Measurements from ENCODE around the gene SNX32.
"Not testable (repeated sequence)": the region's sequence is repeated elsewhere in the genome, so short reads cannot be mapped to it uniquely, and the experiment has no call there.

SNX32 gene

DNA sequence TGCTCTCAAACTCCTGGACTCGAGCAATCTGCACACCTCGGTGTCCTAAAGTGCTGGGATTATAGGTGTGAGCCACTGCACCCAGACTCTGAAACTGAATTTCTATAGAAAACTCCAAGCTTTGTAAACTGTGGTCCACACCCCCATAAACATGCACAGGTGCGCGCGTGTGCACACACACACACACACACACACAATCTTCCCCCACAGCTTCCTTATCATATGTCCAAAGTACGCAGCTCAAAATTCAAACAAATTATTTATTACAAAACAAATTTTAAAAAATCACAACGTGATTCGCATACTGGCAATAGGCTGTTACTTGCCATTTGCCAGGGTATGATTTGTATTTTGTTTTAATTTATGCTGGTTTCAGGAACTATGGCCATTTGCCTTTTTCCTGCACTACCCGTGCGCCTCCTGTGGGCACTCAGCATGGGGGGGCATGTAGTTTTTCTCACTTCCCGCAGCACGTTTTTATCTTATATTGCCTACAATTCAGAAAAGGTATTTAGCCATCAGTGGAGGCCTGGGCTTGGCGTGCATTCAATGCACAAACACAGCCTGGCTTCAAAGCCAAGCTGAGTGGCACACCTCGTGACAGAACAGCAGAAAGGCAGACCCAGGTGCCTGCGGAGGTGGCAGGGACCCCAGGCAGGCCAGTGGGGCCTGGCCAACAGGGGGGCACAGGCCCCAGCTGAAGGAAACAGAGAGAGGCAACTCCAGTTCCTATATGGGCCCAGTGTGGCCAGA, 10.8 kb upstream of the SNX32 start:
- Mint-ChIP-seq H3K36me3 (ENCODE audit: insufficient read depth) (peaks cover 2% of the 10 kb centered on the region), H3K4me1 (no peaks in the 10 kb centered on the region), H3K27ac (ENCODE audit: low read depth) (no peak overlapping the region), H3K4me3 (no peak overlapping the region), H3K9me3 (no peaks in the 10 kb centered on the region), H3K27me3 (no peaks in the 10 kb centered on the region)
- DNase-seq (ENCODE audit: low spot score in 2 of 2) (no peak), ATAC-seq (replicated peaks; ENCODE audit: extremely low read depth, poor library complexity, severe bottlenecking) (no peak)

DNA sequence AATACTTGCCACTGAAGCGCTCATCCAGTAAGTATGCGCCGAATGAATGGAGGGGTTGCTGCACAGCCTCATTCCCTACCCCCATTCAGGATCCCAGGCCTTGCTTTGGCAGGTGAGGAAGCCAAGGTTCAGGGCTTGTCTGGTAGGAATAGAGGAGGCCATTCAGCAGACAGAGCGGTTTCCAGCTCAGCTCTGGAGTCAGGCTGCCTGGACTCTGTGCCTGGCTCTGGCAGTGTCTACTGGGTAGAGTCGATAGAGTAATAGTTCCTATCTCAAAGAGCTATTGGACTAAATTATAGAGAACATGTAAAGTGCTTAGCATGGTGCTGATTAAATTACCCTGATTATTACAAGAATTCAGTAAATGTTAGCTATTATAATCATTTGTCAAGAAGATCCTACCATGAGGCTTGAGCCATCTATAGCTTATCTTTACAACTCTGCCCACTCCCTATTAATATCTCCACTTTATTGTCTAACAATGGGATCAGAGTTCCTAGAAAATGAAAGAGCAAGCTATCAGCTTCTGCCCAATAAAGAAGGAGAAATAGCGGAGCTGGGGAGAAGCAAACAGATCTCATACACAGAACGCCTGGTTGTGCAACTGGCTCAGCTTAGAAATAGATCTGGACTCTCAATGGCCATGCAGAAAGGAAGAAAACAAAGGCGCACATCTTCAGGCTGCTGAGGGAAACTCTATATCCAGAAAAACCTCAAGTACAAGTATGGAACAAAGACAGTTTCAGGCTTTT, 6.6 kb upstream of the SNX32 start:
- Mint-ChIP-seq H3K27me3 (no peaks in the 10 kb centered on the region), H3K27ac (ENCODE audit: low read depth) (no peak overlapping the region)

DNA sequence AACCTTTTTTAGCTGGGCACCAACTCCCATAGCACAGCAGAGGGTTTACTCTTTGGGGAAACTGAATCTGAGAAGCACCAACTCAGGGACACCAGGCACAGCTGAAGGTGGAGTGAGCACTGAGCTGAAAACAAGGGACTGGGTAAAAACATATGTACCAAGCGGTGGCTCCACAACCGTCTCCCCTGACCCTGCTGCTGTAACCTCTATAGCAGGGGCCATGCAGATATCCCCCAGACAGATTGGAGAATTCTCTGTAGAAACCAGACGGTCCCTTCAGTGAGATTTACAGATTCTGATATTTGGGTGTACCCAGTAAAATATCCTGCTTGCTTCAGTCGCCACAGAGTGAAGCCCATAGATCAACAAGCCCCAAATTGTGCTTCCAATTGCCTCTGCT, 4.3 kb upstream of the SNX32 start:
- DNase-seq (ENCODE audit: low spot score in 2 of 2): no peak
- no peak for ATAC-seq (replicated peaks; ENCODE audit: extremely low read depth, poor library complexity, severe bottlenecking)
- Mint-ChIP-seq H3K4me3 (no peak overlapping the region), H3K27me3 (no peaks in the 10 kb centered on the region), H3K27ac (ENCODE audit: low read depth) (no peak overlapping the region), H3K4me1 (peaks cover 5% of the 10 kb centered on the region), H3K36me3 (ENCODE audit: insufficient read depth) (peaks cover 4% of the 10 kb centered on the region), H3K9me3 (no peaks in the 10 kb centered on the region)

More for the DNA sequence above, 6.6 kb upstream of the SNX32 start:
- DNase-seq (ENCODE audit: low spot score in 2 of 2) (no peak), ATAC-seq (replicated peaks; ENCODE audit: extremely low read depth, poor library complexity, severe bottlenecking) (no peak)
- H3K36me3 Mint-ChIP-seq (ENCODE audit: insufficient read depth): peaks cover 2% of the 10 kb centered on the region
- H3K4me3 Mint-ChIP-seq: no peak overlapping the region
- H3K9me3 Mint-ChIP-seq: no peaks in the 10 kb centered on the region
- H3K4me1 Mint-ChIP-seq: no peaks in the 10 kb centered on the region

- ATAC-seq (replicated peaks; ENCODE audit: extremely low read depth, poor library complexity, severe bottlenecking); H3K27me3 Mint-ChIP-seq; H3K9me3 Mint-ChIP-seq; DNase-seq (ENCODE audit: low spot score in 2 of 2); H3K36me3 Mint-ChIP-seq (ENCODE audit: insufficient read depth); H3K27ac Mint-ChIP-seq (ENCODE audit: low read depth); H3K4me1 Mint-ChIP-seq; H3K4me3 Mint-ChIP-seq: not testable (repeated sequence)
Measured at GRCh38 chr11:65832231-65832630, 1.5 kb upstream of the SNX32 start.

GRCh38 chr11:65834202-65834601, 439 bp downstream of the SNX32 start:
- Mint-ChIP-seq H3K36me3 (ENCODE audit: insufficient read depth) (peaks cover 4% of the 10 kb centered on the region), H3K4me1 (peaks cover 5% of the 10 kb centered on the region), H3K27me3 (no peaks in the 10 kb centered on the region), H3K27ac (ENCODE audit: low read depth) (no peak overlapping the region), H3K9me3 (no peaks in the 10 kb centered on the region), H3K4me3 (no peak overlapping the region)
- DNase-seq (ENCODE audit: low spot score in 2 of 2) (no peak), ATAC-seq (replicated peaks; ENCODE audit: extremely low read depth, poor library complexity, severe bottlenecking) (no peak)

DNA sequence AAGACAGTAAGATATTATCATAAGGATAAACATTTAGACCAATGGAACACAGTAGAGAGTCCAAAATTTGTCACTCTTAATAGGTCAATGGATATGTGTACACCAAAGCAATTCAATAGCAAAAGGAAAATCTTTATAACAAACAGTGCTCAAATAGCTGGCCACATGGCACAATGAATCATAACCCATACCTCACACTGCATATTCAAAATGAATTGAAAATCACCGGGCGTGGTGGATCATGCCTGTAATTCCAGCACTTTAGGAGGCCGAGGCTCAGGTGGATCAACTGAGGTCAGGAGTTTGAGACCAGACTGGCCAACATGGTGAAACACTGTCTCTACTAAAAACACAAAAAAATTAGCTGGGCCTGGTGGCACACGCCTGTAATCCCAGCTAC, 8.4 kb downstream of the SNX32 start:
- H3K27me3 Mint-ChIP-seq: no peaks in the 10 kb centered on the region
- no peak for ATAC-seq (replicated peaks; ENCODE audit: extremely low read depth, poor library complexity, severe bottlenecking)
- H3K4me3 Mint-ChIP-seq: no peak overlapping the region

GRCh38 chr11:65843811-65844210, 10.0 kb downstream of the SNX32 start:
- no peaks in the 10 kb centered on the region for H3K4me1 Mint-ChIP-seq
- H3K36me3 Mint-ChIP-seq (ENCODE audit: insufficient read depth): peaks cover 1% of the 10 kb centered on the region
- ATAC-seq (replicated peaks; ENCODE audit: extremely low read depth, poor library complexity, severe bottlenecking): no peak
- DNase-seq (ENCODE audit: low spot score in 2 of 2): no peak
- no peaks in the 10 kb centered on the region for H3K27me3 Mint-ChIP-seq
- no peak overlapping the region for H3K4me3 Mint-ChIP-seq
- no peaks in the 10 kb centered on the region for H3K9me3 Mint-ChIP-seq
- no peak overlapping the region for H3K27ac Mint-ChIP-seq (ENCODE audit: low read depth)

More for the DNA sequence above, 8.4 kb downstream of the SNX32 start:
- Mint-ChIP-seq H3K36me3 (ENCODE audit: insufficient read depth) (peaks cover 1% of the 10 kb centered on the region), H3K4me1 (no peaks in the 10 kb centered on the region), H3K27ac (ENCODE audit: low read depth) (no peak overlapping the region), H3K9me3 (no peaks in the 10 kb centered on the region)
- no peak for DNase-seq (ENCODE audit: low spot score in 2 of 2)

DNA sequence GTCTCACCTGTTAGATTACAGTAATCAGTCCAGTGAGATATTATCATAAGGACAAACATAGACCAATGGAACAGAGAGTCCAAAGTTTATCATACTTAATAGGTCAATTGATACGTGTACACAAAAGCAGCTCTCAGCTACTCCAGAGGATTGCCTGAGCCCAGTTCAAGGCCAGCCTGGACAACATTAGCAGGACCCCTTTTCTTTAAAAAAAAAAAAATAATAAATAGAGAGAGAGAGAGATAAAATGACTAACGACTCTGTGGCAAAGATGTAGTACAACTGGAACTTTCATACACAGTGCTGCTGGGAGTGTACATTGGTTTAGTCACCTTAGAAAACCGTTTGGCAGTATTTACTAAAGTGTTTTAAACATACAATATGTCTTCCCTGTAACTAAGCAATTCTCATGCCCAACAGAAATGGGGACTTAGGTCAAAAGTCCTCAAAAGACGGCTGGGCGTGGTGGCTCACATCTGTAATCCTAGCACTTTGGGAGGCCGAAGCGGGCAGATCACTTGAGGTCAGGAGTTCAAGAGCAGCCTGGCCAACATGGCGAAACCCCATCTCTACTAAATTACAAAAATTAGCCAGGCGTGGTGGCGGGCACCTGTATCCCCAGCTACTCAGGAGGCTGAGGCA, 10.6 kb downstream of the SNX32 start:
- H3K4me3 Mint-ChIP-seq: no peak overlapping the region
- no peaks in the 10 kb centered on the region for H3K9me3 Mint-ChIP-seq

DNA sequence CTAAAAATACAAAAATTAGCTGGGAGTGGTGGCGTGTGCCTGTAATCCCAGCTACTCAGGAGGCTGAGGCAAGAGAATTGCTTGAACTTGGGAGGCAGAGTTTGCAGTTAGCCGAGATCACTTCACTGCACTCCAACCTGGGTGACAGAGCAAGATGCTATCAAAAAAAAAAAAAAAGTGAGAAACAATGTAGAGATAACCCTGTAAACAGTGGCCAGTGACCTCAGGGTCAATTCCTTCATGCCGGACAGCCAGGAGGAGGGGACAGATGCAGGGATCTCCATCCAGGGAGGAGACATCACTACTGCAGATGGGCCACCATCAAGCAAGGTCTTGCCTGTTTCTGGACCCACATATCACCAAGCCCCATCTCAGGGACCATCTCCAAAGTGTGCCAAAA, 14.0 kb downstream of the SNX32 start:
- no peak for DNase-seq (ENCODE audit: low spot score in 2 of 2)
- Mint-ChIP-seq H3K27ac (ENCODE audit: low read depth) (no peak overlapping the region), H3K9me3 (no peaks in the 10 kb centered on the region), H3K27me3 (no peaks in the 10 kb centered on the region), H3K36me3 (ENCODE audit: insufficient read depth) (peaks cover 9% of the 10 kb centered on the region), H3K4me1 (peaks cover 6% of the 10 kb centered on the region), H3K4me3 (no peak overlapping the region)
- no peak for ATAC-seq (replicated peaks; ENCODE audit: extremely low read depth, poor library complexity, severe bottlenecking)

More for the DNA sequence above, 10.6 kb downstream of the SNX32 start:
- Mint-ChIP-seq H3K36me3 (ENCODE audit: insufficient read depth) (peaks cover 1% of the 10 kb centered on the region), H3K27ac (ENCODE audit: low read depth) (no peak overlapping the region), H3K27me3 (no peaks in the 10 kb centered on the region), H3K4me1 (no peaks in the 10 kb centered on the region)
- DNase-seq (ENCODE audit: low spot score in 2 of 2) (no peak), ATAC-seq (replicated peaks; ENCODE audit: extremely low read depth, poor library complexity, severe bottlenecking) (no peak)

DNA sequence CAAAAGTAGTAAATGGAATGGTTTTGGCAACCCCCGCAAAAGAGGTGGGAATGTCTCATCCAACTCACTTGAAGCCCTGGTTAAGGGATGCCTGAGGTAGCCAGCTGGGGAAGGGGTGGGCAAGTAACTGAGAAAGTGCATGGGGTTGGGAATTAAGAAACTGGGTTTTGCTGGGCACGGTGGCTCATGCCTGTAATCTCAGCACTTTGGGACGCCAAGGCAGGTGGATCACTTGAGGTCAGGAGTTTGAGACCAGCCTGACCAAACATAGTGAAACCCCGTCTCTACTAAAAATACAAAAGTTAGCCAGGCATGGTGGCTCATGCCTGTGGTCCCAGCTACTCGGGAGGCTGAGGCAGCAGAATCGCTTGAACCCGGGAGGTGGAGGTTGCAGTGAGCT, 14.9 kb downstream of the SNX32 start:
- H3K4me3 Mint-ChIP-seq; H3K27me3 Mint-ChIP-seq; H3K27ac Mint-ChIP-seq (ENCODE audit: low read depth); DNase-seq (ENCODE audit: low spot score in 2 of 2); H3K9me3 Mint-ChIP-seq; ATAC-seq (replicated peaks; ENCODE audit: extremely low read depth, poor library complexity, severe bottlenecking): not testable (repeated sequence)
- Mint-ChIP-seq H3K4me1 (peaks cover 12% of the 10 kb centered on the region), H3K36me3 (ENCODE audit: insufficient read depth) (peaks cover 13% of the 10 kb centered on the region)

GRCh38 chr11:65849366-65849765, 15.6 kb downstream of the SNX32 start:
- H3K9me3 Mint-ChIP-seq: no peaks in the 10 kb centered on the region
- DNase-seq (ENCODE audit: low spot score in 2 of 2) (no peak), ATAC-seq (replicated peaks; ENCODE audit: extremely low read depth, poor library complexity, severe bottlenecking) (no peak)
- H3K27ac Mint-ChIP-seq (ENCODE audit: low read depth): no peak overlapping the region
- no peak overlapping the region for H3K4me3 Mint-ChIP-seq
- peaks cover 19% of the 10 kb centered on the region for H3K4me1 Mint-ChIP-seq
- H3K27me3 Mint-ChIP-seq: no peaks in the 10 kb centered on the region
- H3K36me3 Mint-ChIP-seq (ENCODE audit: insufficient read depth): peaks cover 19% of the 10 kb centered on the region

- DNase-seq (ENCODE audit: low spot score in 2 of 2): no peak
- Mint-ChIP-seq H3K4me3 (no peak overlapping the region), H3K36me3 (ENCODE audit: insufficient read depth) (peaks cover 24% of the 10 kb centered on the region), H3K27me3 (no peaks in the 10 kb centered on the region), H3K9me3 (no peaks in the 10 kb centered on the region), H3K27ac (ENCODE audit: low read depth) (no peak overlapping the region), H3K4me1 (peaks cover 23% of the 10 kb centered on the region)
- no peak for ATAC-seq (replicated peaks; ENCODE audit: extremely low read depth, poor library complexity, severe bottlenecking)
Measured at GRCh38 chr11:65849771-65850216, 16.0 kb downstream of the SNX32 start.
